GM23248 (cell line): Measurements from ENCODE around the gene EP400. TPM values are rescaled to one million over a fixed set of nuclear protein-coding genes. Genes with fewer than 3 reads are reported as not detected.
A peak's percentile ranks its signal among the peaks of the same experiment; 100 is the strongest.

Source experiments
- DNase-seq: peaks from one replicate; pipeline ENCODE4 v3.0.0-alpha.2; 2015
- H2AFZ ChIP-seq: fragments of 200-600 bp; sonication (generic); 2 replicates; pipeline ENCODE4 v1.6.1; 2016; ENCODE audit warnings: antibody characterized with exemption
- H3F3A ChIP-seq: fragments of 200-600 bp; sonication (generic); 2 replicates; pipeline ENCODE4 v1.6.1; 2016; ENCODE audit warnings: mild to moderate bottlenecking, antibody characterized with exemption, mixed run types; ENCODE audit not compliant: insufficient read depth
- H3K27ac ChIP-seq: fragments of 200-600 bp; sonication (generic); 2 replicates; pipeline ENCODE4 v1.5.1; 2016; ENCODE audit warnings: mild to moderate bottlenecking
- H3K27me3 ChIP-seq: fragments of 200-600 bp; sonication (generic); replicated peaks from 2 replicates; pipeline ENCODE4 v1.6.1; 2016; ENCODE audit warnings: mild to moderate bottlenecking; ENCODE audit not compliant: insufficient read depth
- H3K36me3 ChIP-seq: fragments of 200-600 bp; sonication (generic); 2 replicates; pipeline ENCODE4 v1.6.1; 2016; ENCODE audit warnings: low read depth, mild to moderate bottlenecking
- H3K4me1 ChIP-seq: fragments of 200-600 bp; sonication (generic); 2 replicates; pipeline ENCODE4 v1.6.1; 2016; ENCODE audit warnings: mild to moderate bottlenecking; ENCODE audit not compliant: insufficient read depth
- H3K4me2 ChIP-seq: fragments of 200-600 bp; sonication (generic); one replicate; pipeline ENCODE4 v1.6.1; 2016; ENCODE audit warnings: mild to moderate bottlenecking; ENCODE audit not compliant: unreplicated experiment
- H3K4me3 ChIP-seq: fragments of 200-600 bp; sonication (generic); 2 replicates; pipeline ENCODE4 v1.5.1; 2016; ENCODE audit warnings: mild to moderate bottlenecking
- H3K79me2 ChIP-seq: fragments of 200-600 bp; sonication (generic); 2 replicates; pipeline ENCODE4 v1.6.1; 2016; ENCODE audit warnings: mild to moderate bottlenecking; ENCODE audit not compliant: insufficient read depth
- H3K9ac ChIP-seq: fragments of 200-600 bp; sonication (generic); 2 replicates; pipeline ENCODE4 v1.6.1; 2016; ENCODE audit warnings: mild to moderate bottlenecking
- H3K9me2 ChIP-seq: fragments of 200-600 bp; sonication (generic); 2 replicates; pipeline ENCODE4 v1.6.1; 2016; ENCODE audit warnings: mixed run types, mild to moderate bottlenecking, moderate library complexity; ENCODE audit not compliant: insufficient read depth
- H3K9me3 ChIP-seq: fragments of 200-600 bp; sonication (generic); one replicate; pipeline ENCODE4 v1.6.1; 2017; ENCODE audit warnings: low read depth
- H4K20me1 ChIP-seq: fragments of 200-600 bp; sonication (generic); 2 replicates; pipeline ENCODE4 v1.6.0; 2016; ENCODE audit not compliant: insufficient read depth
- EZH2 ChIP-seq: fragments of 200-600 bp; sonication (generic); IDR thresholded peaks from 2 replicates; pipeline ENCODE4 v1.6.1; 2018; ENCODE audit warnings: antibody characterized with exemption, mild to moderate bottlenecking; ENCODE audit not compliant: insufficient read depth, poor library complexity, severe bottlenecking
- EZH2phosphoT487 ChIP-seq: fragments of 200-600 bp; sonication (generic); IDR thresholded peaks from 2 replicates; pipeline ENCODE4 v1.6.1; 2018; ENCODE audit warnings: antibody characterized with exemption, moderate library complexity, mild to moderate bottlenecking, low read depth; ENCODE audit not compliant: insufficient read depth
- WGBS, 2 experiments: methylation state at CpG; one replicate each; pipeline ENCODE4 v1.1.6; 2015 to 2017; ENCODE audit warnings: low lambda C conversion rate in 2 of 2, low coverage in 1 of 2; ENCODE audit errors: missing lambda C conversion rate in 2 of 2; 5-methylcytosine and 5-hydroxymethylcytosine counted together
- in situ Hi-C: fragments of 300-500 bp; cut with MboI; formaldehyde crosslinking; loops from 2 replicates; pipeline ENCODE4 v1.15.0; 2020
- polyA plus RNA-seq: library from polyadenylated mRNA; unstranded; fragments of >200 nt; fragmentation: Nextera tagmentation; extraction: Ambion mirVana; gene quantifications from 2 replicates; pipeline ENCODE4 v1.2.1, GENCODE V29; 2016
- total RNA-seq: library from RNA; depleted of rRNA; stranded (reverse); fragments of >200 nt; shearing (Covaris generic); gene quantifications from 2 replicates; pipeline ENCODE4 v1.2.3, GENCODE V29; 2014

EP400 gene
- total and polyA plus RNA-seq, 2 experiments from 2014 or later, result 8.6 to 9.4 TPM

DNA sequence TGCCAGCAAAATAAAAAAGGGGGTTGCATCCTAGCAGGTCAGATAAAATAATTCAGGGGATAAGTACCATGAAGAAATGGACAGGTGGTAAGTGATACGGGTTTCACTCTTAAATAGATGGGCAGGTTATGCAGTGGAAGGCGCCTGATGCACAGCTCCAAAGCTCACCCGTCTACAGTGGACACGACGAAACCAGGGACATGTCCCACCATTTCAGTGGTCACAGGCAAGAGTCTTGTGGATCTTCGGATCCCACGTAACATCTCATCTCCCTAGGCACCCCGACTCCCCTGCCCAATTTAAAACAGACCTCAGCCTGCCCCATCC lies 133.8 kb downstream of the EP400 start:
- H3K27ac ChIP-seq, result no peak overlapping the region; the same call in 1 of the 2 replicates
- H3K36me3 ChIP-seq, result peaks cover 5% of the 10 kb centered on the region; the same call in 1 of the 2 replicates
- peak overlapping the region; percentile 75 for H3K4me2 ChIP-seq
- WGBS, 2 experiments, result 6 to 7% methylated on average over 8 of the region's 8 CpGs
- H3K27me3 ChIP-seq, result no peaks in the 10 kb centered on the region
- H2AFZ ChIP-seq, result peak overlapping the region; percentile 79
- peaks cover 43% of the 10 kb centered on the region for H3K79me2 ChIP-seq
- no peaks in the 10 kb centered on the region for H3K9me3 ChIP-seq
- peaks cover 16% of the 10 kb centered on the region for H3K4me1 ChIP-seq
- peak overlapping the region; percentile 63 for H3K9ac ChIP-seq
- no peaks in the 10 kb centered on the region for H4K20me1 ChIP-seq
- DNase-seq, result no peak
- no peaks in the 10 kb centered on the region for H3K9me2 ChIP-seq
- peak overlapping the region; percentile 81 for H3K4me3 ChIP-seq
- peaks cover 11% of the 10 kb centered on the region for H3F3A ChIP-seq
- in situ Hi-C loops, result no loop called here
- TF ChIP-seq EZH2phosphoT487 (no peak), EZH2 (no peak)

DNA sequence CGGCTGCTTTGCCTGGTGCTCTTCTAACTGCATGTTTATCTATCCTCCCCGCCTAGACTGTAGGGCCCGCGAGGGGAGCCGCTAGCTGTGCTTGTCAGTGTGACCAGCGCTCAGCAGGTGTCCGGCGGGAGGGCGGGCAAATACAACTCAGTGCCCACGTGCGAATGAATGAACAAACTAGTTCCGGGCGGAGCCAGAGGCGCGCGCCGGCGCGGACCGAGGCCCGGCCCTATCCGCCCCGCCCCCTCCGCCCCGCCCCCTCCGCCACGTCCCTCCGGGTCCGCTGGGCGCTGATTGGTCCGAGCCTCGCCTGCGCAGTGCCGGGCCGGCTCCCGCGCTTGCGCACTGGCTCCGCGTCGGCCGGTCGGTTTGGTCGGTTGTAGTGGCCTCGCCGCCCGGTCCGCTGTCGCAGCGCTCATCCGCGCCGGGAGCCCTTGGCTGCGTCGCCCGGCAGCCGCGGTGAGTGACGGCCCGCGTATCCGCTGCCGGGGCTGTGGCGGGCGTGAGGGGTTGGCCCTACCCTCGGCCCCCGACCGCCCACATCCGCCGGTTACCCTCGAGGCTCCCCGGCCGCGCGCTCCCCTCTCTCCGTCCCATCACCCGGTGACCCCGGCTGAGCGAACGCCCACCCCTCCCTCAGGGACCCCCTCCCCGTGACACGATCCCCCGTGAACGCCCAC lies 134.3 kb downstream of the EP400 start:
- peaks cover 14% of the 10 kb centered on the region; the same call in 1 of the 2 replicates for H3K4me1 ChIP-seq
- no peaks in the 10 kb centered on the region for H3K9me2 ChIP-seq
- WGBS, 2 experiments, result 1% methylated on average over 19 to 79 of the region's 84 CpGs
- in situ Hi-C loops, result no loop called here
- peak overlapping the region; percentile 79 for H2AFZ ChIP-seq
- H3F3A ChIP-seq, result peaks cover 7% of the 10 kb centered on the region; the same call in 1 of the 2 replicates
- H3K27ac ChIP-seq, result peak overlapping the region; percentile 81
- H3K36me3 ChIP-seq, result peaks cover 5% of the 10 kb centered on the region; the same call in 1 of the 2 replicates
- peak; percentile 97 for DNase-seq
- H3K4me3 ChIP-seq, result peak overlapping the region; percentile 81
- H4K20me1 ChIP-seq, result no peaks in the 10 kb centered on the region
- peaks cover 48% of the 10 kb centered on the region for H3K79me2 ChIP-seq
- H3K4me2 ChIP-seq, result peak overlapping the region; percentile 75
- no peaks in the 10 kb centered on the region for H3K9me3 ChIP-seq
- no peaks in the 10 kb centered on the region for H3K27me3 ChIP-seq
- peak overlapping the region; percentile 98 for H3K9ac ChIP-seq
- no peak for TF ChIP-seq EZH2
- no peak for TF ChIP-seq EZH2phosphoT487

DNA sequence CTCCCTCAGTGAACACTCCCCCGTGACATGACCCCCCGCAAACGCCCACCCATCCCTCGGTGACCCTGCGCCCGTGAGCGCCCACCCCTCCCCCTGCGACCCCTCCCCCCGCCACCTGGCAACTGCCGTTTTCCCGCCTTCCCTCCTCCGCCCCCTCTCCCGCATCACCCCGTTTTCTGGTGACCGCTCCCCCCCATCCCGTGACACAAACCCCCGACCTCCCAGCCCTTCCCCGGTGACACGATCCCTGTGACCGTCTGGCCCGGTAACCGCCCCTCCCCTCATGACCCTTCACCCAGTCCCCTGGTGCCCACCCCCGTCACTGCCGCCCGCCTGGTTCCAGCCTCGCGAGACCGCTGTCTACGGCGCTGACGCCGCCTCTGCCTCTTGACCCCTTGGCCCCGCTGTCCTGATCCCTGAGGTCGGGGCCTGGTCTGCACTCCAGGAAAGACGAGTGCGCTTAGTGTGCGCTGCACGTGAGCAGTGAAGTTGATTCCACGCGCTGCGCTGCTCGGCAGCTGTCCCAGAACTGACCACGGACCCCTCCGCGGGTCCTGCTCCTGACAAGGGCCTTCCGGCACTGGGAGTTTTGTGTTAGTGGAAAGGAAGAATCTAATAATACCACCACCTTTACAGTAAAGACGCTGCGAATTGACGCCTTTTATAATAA lies 135.0 kb downstream of the EP400 start:
- peak; percentile 82 for DNase-seq
- H3K4me1 ChIP-seq, result peaks cover 14% of the 10 kb centered on the region; the same call in 1 of the 2 replicates
- 1 to 2% methylated on average over 27 to 49 of the region's 49 CpGs for WGBS, 2 experiments
- peaks cover 1% of the 10 kb centered on the region; the same call in 1 of the 2 replicates for H3K36me3 ChIP-seq
- H3K4me2 ChIP-seq, result peak overlapping the region; percentile 82
- H3F3A ChIP-seq, result peaks cover 11% of the 10 kb centered on the region; the same call in 1 of the 2 replicates
- H3K9me3 ChIP-seq, result no peaks in the 10 kb centered on the region
- in situ Hi-C loops, result no loop called here
- no peaks in the 10 kb centered on the region for H3K9me2 ChIP-seq
- peak overlapping the region; percentile 81 for H3K4me3 ChIP-seq
- peak overlapping the region; percentile 66 for H2AFZ ChIP-seq
- H3K79me2 ChIP-seq, result peaks cover 54% of the 10 kb centered on the region
- H3K27me3 ChIP-seq, result no peaks in the 10 kb centered on the region
- peak overlapping the region; percentile 81 for H3K27ac ChIP-seq
- peak overlapping the region; percentile 98 for H3K9ac ChIP-seq
- H4K20me1 ChIP-seq, result no peaks in the 10 kb centered on the region
- TF ChIP-seq EZH2phosphoT487 (no peak), EZH2 (no peak)

DNA sequence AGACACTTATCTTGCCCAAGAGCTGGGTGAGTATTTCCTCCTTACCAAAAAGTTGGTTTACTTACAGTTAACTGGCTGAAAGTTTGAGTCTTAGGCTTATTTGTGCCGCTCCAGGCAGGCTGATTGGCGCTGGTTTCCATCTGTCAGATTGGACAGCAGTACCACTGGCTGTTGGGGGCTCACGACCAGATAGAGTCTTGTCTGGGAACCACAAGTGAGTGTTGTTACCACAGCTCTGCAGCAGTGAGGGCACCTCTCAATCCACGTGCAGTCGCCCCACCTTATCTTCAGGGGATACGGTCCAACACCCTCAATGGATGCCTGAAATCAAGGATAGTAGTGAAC lies 135.5 kb downstream of the EP400 start:
- Histone ChIP-seq H2AFZ (peak overlapping the region; percentile 66), H3K4me1 (peaks cover 14% of the 10 kb centered on the region; the same call in 1 of the 2 replicates), H3K79me2 (peaks cover 59% of the 10 kb centered on the region), H3K36me3 (no peaks in the 10 kb centered on the region; the same call in 1 of the 2 replicates), H3K27ac (peak overlapping the region; percentile 81), H3K9me3 (no peaks in the 10 kb centered on the region), H3F3A (peaks cover 13% of the 10 kb centered on the region; the same call in 1 of the 2 replicates), H4K20me1 (no peaks in the 10 kb centered on the region), H3K9me2 (no peaks in the 10 kb centered on the region), H3K9ac (peak overlapping the region; percentile 98), H3K27me3 (no peaks in the 10 kb centered on the region), H3K4me2 (peak overlapping the region; percentile 82), H3K4me3 (peak overlapping the region; percentile 81)
- peak; percentile 64 for DNase-seq
- 20 to 23% methylated on average over 6 of the region's 6 CpGs for WGBS, 2 experiments
- TF ChIP-seq EZH2phosphoT487 (no peak), EZH2 (no peak)
- in situ Hi-C loops, result no loop called here
